ENCODE measurements around the gene ZCCHC13.
"Not testable (repeated sequence)": the region's sequence is repeated elsewhere in the genome, so short reads cannot be mapped to it uniquely, and the experiment has no call there.

- TF ChIP-seq CTCF (conservative IDR thresholded peaks at IDR 0.05; ENCODE audit: low read length); EZH2phosphoT487 (IDR thresholded peaks at IDR 0.05; ENCODE audit: borderline replicate concordance): not testable (repeated sequence)
These were observed 45.9 kb upstream of the ZCCHC13 start for GRCh38 chrX:74258111-74258510.

All from Loucy (cell line).